Uterus (tissue), 4 donors: ENCODE results near the gene TTC12. TPM values are rescaled to one million over a fixed set of nuclear protein-coding genes. Genes with fewer than 3 reads are reported as not detected.

Source experiments
- DNase-seq, 2 donors: peaks; one replicate each; pipeline ENCODE4 v3.0.0-alpha.2; 2019 to 2020
- H3K27ac ChIP-seq, 2 donors: fragments of 200-600 bp; sonication (generic); 1 replicate in 1 of 2; 2 replicates in 1 of 2; pipeline ENCODE4 v1.5.1; 2016 to 2018
- H3K27me3 ChIP-seq, 2 donors: fragments of 200-600 bp; sonication (generic); one replicate each; pipeline ENCODE4 v1.5.1; 2018 to 2019; ENCODE audit warnings: control low read depth in 1 of 2
- H3K36me3 ChIP-seq, 2 donors: fragments of 200-600 bp; sonication (generic); one replicate each; pipeline ENCODE4 v1.5.1; 2019; ENCODE audit warnings: control low read depth in 1 of 2
- H3K4me1 ChIP-seq, 2 donors: fragments of 200-600 bp; sonication (generic); one replicate each; pipeline ENCODE4 v1.5.1; 2018 to 2019; ENCODE audit warnings: control low read depth in 1 of 2
- H3K4me3 ChIP-seq, 2 donors: fragments of 200-600 bp; sonication (generic); 1 replicate in 1 of 2; 2 replicates in 1 of 2; pipeline ENCODE4 v1.5.1; 2018 to 2019; ENCODE audit warnings: mild to moderate bottlenecking in 1 of 2
- H3K9me3 ChIP-seq, 2 donors: fragments of 200-600 bp; sonication (generic); one replicate each; pipeline ENCODE4 v1.5.1; 2019; ENCODE audit warnings: control low read depth in 1 of 2
- POLR2A ChIP-seq, 2 donors: fragments of 450-650 bp; IDR thresholded peaks; one replicate each; pipeline ENCODE4 v1.6.1; 2016; ENCODE audit warnings: antibody characterized with exemption in 2 of 2, mild to moderate bottlenecking in 1 of 2, moderate library complexity in 1 of 2
- intact Hi-C: fragments of 100-400 bp; cut with DNase I; formaldehyde crosslinking; loops from one replicate; pipeline ENCODE4 v1.15.1; 2023; ENCODE audit warnings: low total_unique reads
- total RNA-seq, 4 donors: library from RNA; depleted of rRNA in 3 of 4; stranded (reverse); fragments of >200 nt in 3 of 4; gene quantifications; one replicate each; pipeline versions ENCODE4 v1.1.0 to v1.2.4, GENCODE V29; 2014 to 2023
- TF ChIP-seq, protein P1 (sequence below), 4 experiments: fragments of 200-600 bp in 2 of 4; fragments of 450-650 bp in 2 of 4; sonication (generic) in 2 of 4; IDR thresholded peaks; one replicate each; pipeline ENCODE4 v1.5.1; 2016 to 2019; ENCODE audit warnings: antibody characterized with exemption in 4 of 4, mild to moderate bottlenecking in 2 of 4, moderate library complexity in 1 of 4
- donor health status: DM: yes; HTN: yes; CAD: no.

Gene TTC12
- total RNA-seq, 4 donors from 2014 or later = 2.4 to 27.5 (median 17.1) TPM

DNA sequence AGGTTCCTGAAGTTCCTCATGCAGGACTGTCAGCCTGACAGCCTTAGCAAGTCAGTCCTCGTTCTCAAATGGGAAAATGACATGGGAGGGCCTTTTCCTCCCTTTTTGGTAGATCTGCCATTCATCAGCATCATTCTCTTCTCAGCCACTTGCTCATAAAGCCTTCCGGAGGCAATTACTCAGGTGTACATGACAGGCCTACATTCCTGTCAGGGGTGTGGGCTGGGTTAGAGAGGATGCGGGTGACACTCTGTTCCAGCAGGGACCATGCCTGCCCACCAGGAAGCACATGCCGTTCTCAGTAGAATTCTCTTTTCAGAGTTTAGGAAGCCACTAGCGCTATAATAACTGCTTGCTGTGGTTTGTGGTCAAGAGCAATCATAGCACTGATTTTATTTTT is 49.0 kb downstream of the TTC12 start:
- H3K36me3 ChIP-seq = no peaks in the 10 kb centered on the region

DNA sequence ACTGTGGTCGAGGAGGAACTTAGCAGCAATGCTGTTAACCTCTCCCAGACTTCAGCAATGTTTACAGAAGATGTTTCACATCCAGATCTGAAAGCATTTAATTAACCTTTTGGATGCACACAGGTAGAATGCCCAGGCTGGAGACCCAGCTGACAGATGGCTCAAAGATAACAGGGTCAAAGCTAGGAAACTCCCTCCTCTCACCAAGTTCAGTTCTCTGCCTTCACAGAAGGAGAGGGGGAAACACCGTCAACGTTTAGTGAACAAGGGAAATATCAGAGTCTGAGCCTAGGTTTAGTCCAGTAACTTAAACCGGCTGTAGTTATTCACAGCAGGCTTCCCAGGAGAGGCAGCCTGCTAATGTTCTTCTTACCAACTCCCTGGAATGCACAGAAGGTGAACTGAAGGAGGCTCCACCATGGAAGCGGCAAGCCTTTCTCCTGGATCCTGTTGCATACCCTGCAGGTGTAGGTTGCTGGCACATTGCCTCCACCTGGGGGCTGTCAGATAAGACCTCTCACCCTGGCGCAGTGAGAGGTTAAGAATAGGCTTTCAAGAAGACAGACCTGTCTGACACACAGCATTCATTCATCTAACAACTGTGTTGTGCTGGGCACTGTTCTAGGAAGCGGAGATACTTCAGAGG is 49.7 kb downstream of the TTC12 start:
- no peak overlapping the region for H3K4me3 ChIP-seq
- no peak for DNase-seq
- no peaks in the 10 kb centered on the region for H3K36me3 ChIP-seq
- no peaks in the 10 kb centered on the region for H3K4me1 ChIP-seq
- no peaks in the 10 kb centered on the region for H3K27me3 ChIP-seq
- H3K9me3 ChIP-seq = no peaks in the 10 kb centered on the region
- intact Hi-C loops = no loop called here
- H3K27ac ChIP-seq = no peak overlapping the region
- TF ChIP-seq POLR2A (IDR thresholded peaks at IDR 0.05) = no peak
- TF ChIP-seq, protein P1, sequence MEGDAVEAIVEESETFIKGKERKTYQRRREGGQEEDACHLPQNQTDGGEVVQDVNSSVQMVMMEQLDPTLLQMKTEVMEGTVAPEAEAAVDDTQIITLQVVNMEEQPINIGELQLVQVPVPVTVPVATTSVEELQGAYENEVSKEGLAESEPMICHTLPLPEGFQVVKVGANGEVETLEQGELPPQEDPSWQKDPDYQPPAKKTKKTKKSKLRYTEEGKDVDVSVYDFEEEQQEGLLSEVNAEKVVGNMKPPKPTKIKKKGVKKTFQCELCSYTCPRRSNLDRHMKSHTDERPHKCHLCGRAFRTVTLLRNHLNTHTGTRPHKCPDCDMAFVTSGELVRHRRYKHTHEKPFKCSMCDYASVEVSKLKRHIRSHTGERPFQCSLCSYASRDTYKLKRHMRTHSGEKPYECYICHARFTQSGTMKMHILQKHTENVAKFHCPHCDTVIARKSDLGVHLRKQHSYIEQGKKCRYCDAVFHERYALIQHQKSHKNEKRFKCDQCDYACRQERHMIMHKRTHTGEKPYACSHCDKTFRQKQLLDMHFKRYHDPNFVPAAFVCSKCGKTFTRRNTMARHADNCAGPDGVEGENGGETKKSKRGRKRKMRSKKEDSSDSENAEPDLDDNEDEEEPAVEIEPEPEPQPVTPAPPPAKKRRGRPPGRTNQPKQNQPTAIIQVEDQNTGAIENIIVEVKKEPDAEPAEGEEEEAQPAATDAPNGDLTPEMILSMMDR (IDR thresholded peaks at IDR 0.05) = no peak

More for the DNA sequence above, 49.0 kb downstream of the TTC12 start:
- TF ChIP-seq, protein P1 (IDR thresholded peaks at IDR 0.05) = no peak
- no peak for TF ChIP-seq POLR2A (IDR thresholded peaks at IDR 0.05)
- intact Hi-C loops = no loop called here
- H3K9me3 ChIP-seq = no peaks in the 10 kb centered on the region
- no peaks in the 10 kb centered on the region for H3K27me3 ChIP-seq
- no peaks in the 10 kb centered on the region for H3K4me1 ChIP-seq
- DNase-seq = no peak
- no peak overlapping the region for H3K4me3 ChIP-seq
- H3K27ac ChIP-seq = no peak overlapping the region

DNA sequence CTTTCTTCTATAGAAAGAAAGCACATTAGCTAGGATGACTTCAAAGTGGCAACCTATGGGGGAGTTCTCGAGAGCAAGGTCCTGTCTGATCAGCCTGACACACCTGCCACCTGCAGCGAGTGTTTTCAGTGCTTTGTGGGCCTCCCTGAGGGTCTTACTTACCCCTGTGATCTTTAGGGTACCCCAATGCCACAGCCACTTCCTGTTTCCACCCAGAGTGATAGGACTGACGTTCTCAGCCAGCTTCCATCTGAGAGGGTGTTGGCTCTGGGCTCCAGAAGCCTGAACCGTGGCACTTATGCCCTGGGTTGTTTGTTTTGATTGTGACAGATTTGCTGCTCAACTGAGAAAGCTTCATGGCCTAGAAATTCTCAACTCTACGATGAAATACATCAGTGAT is 51.5 kb downstream of the TTC12 start:
- Histone ChIP-seq H3K27ac (no peak overlapping the region), H3K4me1 (no peaks in the 10 kb centered on the region), H3K27me3 (no peaks in the 10 kb centered on the region), H3K4me3 (no peak overlapping the region), H3K9me3 (no peaks in the 10 kb centered on the region), H3K36me3 (no peaks in the 10 kb centered on the region)
- intact Hi-C loops = no loop called here
- no peak for TF ChIP-seq POLR2A (IDR thresholded peaks at IDR 0.05)
- TF ChIP-seq, protein P1 (IDR thresholded peaks at IDR 0.05) = no peak
- no peak for DNase-seq

DNA sequence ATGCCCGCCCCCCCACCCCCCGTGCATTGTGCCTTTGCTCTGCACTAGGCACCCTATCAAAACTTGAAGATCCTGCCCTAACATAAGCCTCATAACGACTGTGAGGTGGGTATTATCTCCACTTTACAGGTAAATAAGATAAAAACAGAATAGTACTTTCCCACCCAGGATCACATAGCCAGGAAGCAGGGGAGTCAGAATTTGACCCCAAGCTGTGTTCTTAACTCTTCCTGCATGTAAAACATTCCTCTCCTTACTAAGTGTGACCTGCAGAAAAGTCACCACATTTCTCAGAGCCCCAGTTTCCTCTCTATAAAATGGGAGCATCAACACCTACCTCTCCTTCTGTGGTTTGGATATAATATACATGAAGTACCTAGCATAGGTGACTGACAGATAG is 55.0 kb downstream of the TTC12 start:
- Histone ChIP-seq H3K9me3 (no peaks in the 10 kb centered on the region), H3K27me3 (no peaks in the 10 kb centered on the region), H3K27ac (no peak overlapping the region), H3K36me3 (no peaks in the 10 kb centered on the region), H3K4me3 (no peak overlapping the region), H3K4me1 (no peaks in the 10 kb centered on the region)
- no peak for DNase-seq
- TF ChIP-seq, protein P1 (IDR thresholded peaks at IDR 0.05) = no peak
- TF ChIP-seq POLR2A (IDR thresholded peaks at IDR 0.05) = no peak
- intact Hi-C loops = no loop called here

- Histone ChIP-seq H3K4me1 (no peaks in the 10 kb centered on the region), H3K9me3 (no peaks in the 10 kb centered on the region), H3K4me3 (no peak overlapping the region), H3K27ac (no peak overlapping the region), H3K27me3 (no peaks in the 10 kb centered on the region), H3K36me3 (no peaks in the 10 kb centered on the region)
- intact Hi-C loops = no loop called here
- no peak for TF ChIP-seq POLR2A (IDR thresholded peaks at IDR 0.05)
- TF ChIP-seq, protein P1 (IDR thresholded peaks at IDR 0.05) = no peak
- no peak for DNase-seq
Observed at GRCh38 chr11:113370634-113371033, 56.3 kb downstream of the TTC12 start.
